Measurements from ENCODE around the gene TNFRSF8.

The TNFRSF8 gene

GRCh38 chr1:12114340-12114683, 51.2 kb downstream of the TNFRSF8 start:
- no peak for DNase-seq (ENCODE audit: low spot score)

DNA sequence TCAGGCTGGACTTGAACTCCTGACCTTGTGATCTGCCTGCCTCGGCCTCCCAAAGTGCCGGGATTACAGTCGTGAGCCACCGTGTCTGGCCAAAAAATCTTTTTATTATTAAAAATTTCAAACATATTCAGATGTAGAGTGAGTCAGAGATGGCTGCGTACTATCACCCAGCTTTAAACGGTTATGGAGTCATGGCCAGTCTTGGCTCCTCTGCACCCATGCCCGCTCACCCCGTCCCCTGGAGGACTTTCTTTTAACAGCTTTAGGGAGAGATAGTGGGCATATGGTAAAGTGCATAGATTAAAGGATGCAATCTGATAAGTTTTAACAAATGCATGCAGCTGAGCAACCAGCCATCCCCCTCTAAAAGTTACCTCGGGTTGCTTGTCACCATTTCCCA, 51.8 kb downstream of the TNFRSF8 start:
- no peak for DNase-seq (ENCODE audit: low spot score)

DNA sequence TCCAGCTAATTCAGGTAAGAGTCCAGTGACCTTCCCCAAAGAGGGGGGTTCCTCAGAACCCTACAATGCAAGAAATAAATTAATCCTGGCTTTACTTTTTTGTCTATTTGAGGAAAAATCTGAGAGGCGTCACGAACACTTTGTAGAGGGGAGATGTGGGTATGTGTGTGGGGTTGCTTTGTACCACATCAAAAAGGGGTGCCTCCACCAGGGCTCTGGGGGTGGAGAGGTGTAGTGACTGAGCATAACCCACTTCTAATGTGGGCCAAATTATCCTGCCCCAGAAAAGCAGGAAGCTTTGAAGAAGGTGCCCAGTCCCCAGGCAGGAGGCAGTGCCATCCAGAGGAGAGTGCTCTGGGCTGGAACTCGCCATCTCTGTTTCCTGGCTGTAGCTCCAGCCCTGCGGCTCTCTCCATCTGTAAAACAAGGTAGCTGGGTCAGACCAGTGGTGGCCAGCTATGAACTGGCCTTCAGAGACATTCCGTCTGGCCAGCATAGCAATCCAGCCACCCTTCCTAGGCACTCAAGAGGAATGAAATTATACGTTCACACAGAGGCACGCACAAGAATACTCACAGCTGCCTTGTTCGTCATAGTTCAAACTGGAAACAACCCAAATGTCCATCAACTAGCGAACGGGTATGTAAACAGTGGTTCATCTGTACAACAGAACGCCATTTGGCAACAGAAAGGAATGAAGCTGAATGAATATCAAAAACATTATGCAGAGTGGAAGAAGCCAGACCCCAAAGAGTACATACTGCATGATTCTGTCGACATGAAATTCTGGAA, 58.3 kb downstream of the TNFRSF8 start:
- DNase-seq (ENCODE audit: low spot score) = peak; percentile 54

- no peak for DNase-seq (ENCODE audit: low spot score)
These were observed 60.1 kb downstream of the TNFRSF8 start for GRCh38 chr1:12123172-12123571.

- DNase-seq (ENCODE audit: low spot score) = peak; percentile 69
These were observed 61.8 kb downstream of the TNFRSF8 start for GRCh38 chr1:12124693-12125421.

- DNase-seq (ENCODE audit: low spot score) = no peak
These were observed 62.6 kb downstream of the TNFRSF8 start for GRCh38 chr1:12125422-12126355.

DNA sequence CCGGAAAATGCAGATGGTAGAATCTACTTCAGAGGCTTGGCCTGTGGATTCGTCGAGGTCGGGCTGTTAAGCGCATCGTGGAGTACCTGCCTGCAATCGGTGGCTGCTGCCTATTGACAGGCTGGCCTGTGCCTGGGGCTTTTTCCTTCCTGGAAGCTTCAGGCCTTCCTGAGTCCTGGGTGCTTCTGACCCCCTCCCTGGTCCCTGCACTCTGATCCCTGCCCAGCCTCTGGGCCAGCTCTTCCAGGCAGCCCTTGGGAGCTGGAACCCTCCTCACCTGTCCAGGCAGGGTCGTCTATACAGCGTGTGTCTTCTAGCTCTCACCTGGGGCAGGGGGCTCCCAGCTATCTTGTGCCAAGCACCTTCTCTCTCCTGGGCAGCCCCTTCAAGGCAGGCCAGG, 63.7 kb downstream of the TNFRSF8 start:
- DNase-seq (ENCODE audit: low spot score) = no peak

GRCh38 chr1:12127206-12127810, 64.2 kb downstream of the TNFRSF8 start:
- DNase-seq (ENCODE audit: low spot score) = no peak

DNA sequence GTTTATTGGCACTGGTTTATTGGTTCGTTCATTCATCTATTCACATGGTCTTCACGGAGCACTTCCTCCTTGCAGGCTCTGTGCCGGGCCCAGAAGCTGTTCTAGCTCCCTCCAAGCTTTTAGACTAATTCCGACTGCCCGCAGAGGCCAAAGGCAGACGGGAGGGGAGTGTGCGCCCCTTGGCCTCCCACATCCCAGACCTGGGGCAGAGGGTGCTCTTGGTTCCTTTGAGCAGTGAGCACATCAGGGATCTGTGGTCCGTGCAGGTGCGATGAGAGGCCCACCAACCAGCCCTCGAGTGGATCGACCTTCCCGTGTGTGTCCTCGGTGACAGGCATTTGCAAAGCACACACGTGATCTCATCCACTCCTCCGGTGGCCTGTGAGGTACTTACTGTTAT, 65.0 kb downstream of the TNFRSF8 start:
- no peak for DNase-seq (ENCODE audit: low spot score)

GRCh38 chr1:12129624-12130023, 66.5 kb downstream of the TNFRSF8 start:
- no peak for DNase-seq (ENCODE audit: low spot score)

GRCh38 chr1:12130466-12131130, 67.5 kb downstream of the TNFRSF8 start:
- DNase-seq (ENCODE audit: low spot score) = no peak

GRCh38 chr1:12132078-12132477, 69.0 kb downstream of the TNFRSF8 start:
- DNase-seq (ENCODE audit: low spot score) = peak; percentile 45

DNA sequence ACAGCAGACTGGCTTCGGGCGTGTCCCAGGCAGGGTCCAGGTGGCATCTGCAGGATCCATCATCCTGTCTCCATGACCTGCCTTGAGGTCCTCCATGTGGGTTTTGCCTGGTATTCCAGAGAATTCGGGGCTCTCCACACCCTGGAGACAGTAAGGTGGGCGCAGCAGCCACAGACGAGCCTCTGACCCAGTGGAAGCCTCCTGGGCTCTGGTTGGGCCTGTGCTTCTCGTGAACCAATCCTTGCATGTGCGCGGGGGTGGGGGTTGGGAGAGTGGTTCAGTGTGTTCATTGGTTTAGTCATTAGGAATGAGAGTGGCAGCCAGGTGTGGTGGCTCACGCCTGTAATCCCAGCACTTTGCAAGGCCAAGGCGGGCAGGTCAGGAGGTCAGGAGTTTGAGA, 71.6 kb downstream of the TNFRSF8 start:
- DNase-seq (ENCODE audit: low spot score) = no peak

DNA sequence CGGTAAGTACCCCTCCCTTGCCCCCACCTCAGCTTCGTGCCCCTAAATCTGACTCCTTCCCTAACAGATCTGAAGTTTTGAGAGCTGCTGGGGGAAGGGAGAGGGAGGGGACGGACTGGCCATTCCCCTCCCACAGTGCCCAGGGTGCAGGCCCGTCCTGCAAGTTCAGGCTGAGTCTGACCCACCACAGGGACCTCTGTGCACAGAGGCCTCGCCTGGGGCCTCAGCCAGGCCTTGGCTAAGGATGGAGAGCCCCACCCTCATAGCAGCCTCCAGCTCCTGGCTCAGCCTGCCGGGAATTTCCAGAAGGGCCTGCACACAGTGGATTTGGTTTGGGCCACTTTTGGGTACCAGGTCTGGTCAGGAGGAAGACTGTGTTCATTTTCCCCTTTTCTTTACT, 72.5 kb downstream of the TNFRSF8 start:
- no peak for DNase-seq (ENCODE audit: low spot score)

DNA sequence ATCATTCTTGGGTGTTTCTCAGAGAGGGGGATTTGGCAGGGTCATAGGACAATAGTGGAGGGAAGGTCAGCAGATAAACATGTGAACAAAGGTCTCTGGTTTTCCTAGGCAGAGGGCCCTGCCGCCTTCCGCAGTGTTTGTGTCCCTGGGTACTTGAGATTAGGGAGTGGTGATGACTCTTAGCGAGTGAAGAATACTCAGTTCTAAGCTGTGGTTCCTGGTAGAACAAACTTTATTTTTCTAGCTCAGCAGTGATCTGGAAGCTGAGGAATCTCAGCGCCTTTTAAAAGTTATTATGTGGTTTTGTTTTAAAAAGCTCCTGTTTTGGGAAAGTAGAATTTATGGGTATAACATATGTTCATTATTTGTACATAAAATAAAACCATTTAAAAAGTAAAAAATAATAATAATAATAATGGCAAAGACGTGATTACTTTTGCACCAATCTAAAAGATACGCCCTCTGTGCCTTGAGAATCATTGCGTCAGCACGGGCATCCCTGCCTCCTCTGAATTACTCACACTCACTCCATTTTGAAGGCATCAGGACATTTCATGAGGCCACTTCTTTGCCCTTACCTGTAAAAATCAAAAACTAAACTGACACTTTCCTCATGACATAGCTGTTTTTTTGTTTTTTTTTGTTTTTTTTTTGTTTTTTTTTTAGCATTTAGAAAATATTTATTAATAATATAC, 74.0 kb downstream of the TNFRSF8 start:
- no peak for DNase-seq (ENCODE audit: low spot score)

DNA sequence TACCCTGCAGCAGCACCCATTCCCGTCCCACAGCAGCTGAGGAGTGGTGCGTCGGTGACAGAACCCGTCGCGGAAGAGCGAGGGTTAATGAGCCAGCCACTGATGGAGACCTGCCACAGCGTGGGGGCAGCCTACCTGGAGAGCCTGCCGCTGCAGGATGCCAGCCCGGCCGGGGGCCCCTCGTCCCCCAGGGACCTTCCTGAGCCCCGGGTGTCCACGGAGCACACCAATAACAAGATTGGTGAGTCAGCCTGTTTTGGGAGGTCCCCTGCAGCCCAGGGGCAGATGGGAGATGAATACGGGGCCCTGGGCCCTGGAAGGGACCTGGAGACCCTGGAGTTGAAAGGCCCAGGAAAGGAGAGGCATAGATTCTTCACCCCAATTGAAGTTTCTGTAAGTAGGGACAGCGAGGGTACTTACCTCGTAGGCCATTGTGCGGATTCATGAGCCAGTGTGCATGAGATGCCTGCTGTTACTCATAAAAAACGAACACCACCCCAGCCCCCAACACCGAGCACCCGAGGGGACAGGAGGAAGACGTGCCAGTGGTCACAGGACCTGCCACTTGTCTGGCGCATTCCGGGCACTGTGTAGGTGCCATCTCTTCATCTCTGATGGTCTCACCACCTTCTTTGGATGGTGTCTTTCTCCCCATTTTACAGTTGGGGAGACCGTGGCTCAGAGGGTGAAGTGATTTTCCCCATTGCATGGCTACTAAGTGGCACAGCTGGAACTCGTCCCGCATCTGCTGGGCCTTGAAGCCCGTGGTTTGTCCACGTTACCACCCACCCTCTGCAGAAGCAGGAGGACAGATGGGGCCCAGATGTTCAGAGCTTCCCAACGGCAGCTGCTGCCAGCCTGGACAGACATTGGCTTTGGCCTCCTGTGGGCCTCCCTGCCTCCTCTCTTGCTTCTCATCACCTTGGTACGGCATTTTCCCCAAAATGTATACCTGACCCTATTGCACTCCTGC, 75.4 kb downstream of the TNFRSF8 start:
- DNase-seq (ENCODE audit: low spot score) = no peak

DNA sequence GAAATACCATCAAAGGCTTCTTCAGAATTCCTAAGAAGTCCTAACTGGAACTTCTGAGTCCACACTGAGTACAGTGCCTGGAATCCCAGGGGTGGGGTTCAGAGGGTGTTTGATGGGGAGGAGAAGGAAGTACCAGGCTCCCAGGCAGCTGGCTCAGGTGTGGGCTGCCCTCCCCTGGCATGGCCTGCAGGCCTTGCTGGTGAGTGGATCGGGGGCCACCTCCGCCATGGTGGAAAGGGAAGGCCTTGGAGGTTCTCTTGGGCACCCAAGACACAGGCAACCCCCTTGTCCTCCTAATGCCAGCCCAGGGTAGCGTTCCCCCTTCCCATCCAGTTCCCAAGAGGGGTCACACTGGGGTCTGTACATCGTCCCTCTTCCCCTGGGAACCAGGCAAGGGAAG, 76.9 kb downstream of the TNFRSF8 start:
- no peak for DNase-seq (ENCODE audit: low spot score)

DNA sequence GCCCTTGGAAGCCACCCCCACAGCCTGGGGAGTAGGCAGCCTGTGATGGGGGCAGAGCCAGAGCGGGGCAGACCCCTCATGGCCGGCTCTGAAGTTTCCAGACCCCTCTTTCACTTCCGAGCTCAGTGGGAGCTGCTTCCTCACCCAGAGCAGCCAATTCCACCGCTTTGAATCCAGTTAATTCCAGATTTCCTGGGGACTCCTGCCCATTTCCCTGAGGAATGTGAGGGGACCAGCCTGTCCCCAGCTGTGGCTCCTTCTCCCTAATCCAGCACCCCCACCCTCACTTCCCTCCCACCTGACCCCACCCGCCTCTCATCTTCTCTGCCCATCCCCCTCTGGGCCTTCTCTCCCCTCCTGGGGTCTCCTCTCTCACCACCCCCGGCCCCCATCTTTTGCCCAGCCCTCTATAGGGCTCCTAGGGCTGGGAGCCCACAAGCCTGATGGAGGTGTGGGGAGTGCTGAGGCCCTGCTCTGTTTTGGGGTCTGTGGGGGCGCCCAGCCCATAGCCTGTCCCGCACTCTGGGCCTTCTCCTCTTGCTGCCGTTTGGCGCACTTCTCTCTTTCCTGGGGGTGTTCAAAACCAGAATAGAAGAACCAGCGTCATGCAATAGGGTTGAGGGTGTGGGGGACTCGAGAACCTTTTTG, 77.5 kb downstream of the TNFRSF8 start:
- DNase-seq (ENCODE audit: low spot score) = no peak

GRCh38 chr1:12141163-12141850, 78.2 kb downstream of the TNFRSF8 start:
- no peak for DNase-seq (ENCODE audit: low spot score)

Data from AG08396 (cell line).